GM12865 (cell line): ENCODE data around the gene TNS3.

Source experiments
- DNase-seq: peaks from one replicate; pipeline ENCODE4 v3.0.0; 2010; ENCODE audit warnings: low read depth
- H3K4me3 ChIP-seq: 2 replicates; pipeline ENCODE4 v1.5.1; 2011; ENCODE audit warnings: mild to moderate bottlenecking, low read depth, low read length, control low read depth
- TF ChIP-seq, protein P1 (sequence below): IDR thresholded peaks from 2 replicates; pipeline ENCODE4 v1.5.1; 2011; ENCODE audit warnings: low read length, control low read depth, low read depth, inconsistent platforms; ENCODE audit not compliant: insufficient read depth; ENCODE audit errors: missing control alignments

TNS3 gene

DNA sequence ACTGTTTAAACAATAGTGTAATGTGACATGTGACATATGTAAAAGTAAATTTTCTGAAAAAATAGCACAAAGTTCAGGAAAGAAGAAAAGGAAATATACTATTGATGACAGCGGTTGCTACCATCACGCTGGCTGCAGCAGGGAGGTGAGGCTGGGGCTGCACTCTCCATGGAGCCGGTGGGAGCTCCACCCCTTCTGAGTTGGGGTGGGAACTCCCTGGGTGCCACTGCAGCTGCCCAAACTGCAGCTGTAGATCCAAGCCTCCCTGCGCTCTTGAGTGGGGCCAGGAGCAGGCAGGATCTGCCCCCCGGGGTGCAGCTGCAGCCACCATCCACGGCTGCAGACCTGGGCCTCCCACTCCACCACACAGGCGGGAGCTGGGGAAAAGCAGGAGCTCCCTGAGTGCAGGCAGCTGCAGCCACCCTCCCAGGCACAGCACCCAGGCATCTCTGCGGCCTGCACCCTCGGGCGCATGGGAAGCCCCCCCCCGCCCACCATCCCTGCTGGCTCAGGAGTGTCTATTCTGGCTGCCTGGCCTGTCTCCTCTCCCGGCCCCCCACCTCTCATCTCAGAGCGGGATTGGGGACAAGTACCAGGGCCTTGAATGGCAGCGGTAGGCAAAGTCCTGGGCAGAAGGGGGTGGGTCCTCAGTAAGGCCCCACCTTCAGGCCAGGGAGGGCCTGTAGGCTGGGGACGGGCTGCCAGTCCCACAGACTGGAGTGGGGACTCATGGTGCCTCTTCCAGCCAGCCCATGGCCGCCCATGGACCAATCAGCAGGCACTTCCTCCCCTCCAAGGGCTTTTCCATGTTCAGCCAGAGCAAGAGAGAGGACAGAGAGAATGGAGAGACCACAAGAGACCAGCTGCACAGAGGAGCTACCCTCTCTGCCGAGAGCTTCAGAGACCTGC lies 50.1 kb downstream of the TNS3 start:
- no peak overlapping the region for H3K4me3 ChIP-seq
- TF ChIP-seq, protein P1, sequence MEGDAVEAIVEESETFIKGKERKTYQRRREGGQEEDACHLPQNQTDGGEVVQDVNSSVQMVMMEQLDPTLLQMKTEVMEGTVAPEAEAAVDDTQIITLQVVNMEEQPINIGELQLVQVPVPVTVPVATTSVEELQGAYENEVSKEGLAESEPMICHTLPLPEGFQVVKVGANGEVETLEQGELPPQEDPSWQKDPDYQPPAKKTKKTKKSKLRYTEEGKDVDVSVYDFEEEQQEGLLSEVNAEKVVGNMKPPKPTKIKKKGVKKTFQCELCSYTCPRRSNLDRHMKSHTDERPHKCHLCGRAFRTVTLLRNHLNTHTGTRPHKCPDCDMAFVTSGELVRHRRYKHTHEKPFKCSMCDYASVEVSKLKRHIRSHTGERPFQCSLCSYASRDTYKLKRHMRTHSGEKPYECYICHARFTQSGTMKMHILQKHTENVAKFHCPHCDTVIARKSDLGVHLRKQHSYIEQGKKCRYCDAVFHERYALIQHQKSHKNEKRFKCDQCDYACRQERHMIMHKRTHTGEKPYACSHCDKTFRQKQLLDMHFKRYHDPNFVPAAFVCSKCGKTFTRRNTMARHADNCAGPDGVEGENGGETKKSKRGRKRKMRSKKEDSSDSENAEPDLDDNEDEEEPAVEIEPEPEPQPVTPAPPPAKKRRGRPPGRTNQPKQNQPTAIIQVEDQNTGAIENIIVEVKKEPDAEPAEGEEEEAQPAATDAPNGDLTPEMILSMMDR: no peak
- no peak for DNase-seq

DNA sequence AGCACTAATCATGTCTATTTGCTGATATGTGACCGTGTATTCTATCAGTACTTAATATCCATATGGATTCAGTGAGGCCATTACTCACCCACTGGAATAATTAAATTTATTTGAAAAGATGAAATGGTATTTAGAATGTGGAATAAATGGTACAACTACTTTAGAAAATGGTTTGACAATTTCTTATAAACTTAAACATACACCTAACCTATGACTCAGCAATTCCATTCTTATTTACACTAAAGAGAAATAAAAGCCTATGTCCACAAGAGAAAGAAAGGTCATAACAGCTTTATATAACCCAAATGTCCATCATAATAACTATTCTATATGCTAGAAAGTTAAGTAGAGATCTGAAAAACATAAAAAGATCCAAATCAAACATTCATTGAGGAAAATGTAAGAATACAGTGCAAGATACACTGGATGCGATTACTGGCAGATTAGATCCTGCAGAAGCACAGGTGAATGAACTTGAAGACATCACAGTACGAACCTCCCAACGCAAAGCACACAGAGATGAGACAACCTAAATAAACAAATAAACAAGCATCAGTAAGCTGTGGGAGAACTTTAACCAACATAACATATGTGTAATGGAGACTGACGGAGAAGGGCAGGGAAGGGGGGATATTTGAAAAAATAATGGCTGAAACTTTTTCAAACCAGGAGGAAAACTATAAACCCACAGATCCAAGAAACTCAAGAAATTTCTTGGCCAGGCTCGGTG lies 51.9 kb downstream of the TNS3 start:
- no peak overlapping the region for H3K4me3 ChIP-seq
- no peak for DNase-seq
- TF ChIP-seq, protein P1: no peak

DNA sequence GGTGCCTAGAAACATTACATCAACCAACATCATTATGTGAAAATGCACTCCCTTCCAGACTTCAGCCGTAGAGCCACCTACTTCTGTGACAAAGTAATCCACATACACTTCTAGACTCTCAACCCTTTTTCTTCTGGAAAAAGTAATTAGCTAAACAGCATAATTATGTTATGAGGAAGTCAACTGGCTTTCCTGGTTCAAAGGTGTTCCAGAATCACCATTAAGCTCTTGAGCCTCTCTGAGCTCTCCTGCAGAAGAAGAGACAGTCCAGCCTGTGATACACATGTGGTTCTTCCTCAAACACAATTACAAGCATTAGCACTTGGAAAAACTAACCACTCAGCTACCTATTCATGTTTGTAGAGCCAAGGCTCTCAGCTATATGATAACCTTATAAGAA lies 52.5 kb downstream of the TNS3 start:
- TF ChIP-seq, protein P1: no peak
- H3K4me3 ChIP-seq: no peak overlapping the region

DNA sequence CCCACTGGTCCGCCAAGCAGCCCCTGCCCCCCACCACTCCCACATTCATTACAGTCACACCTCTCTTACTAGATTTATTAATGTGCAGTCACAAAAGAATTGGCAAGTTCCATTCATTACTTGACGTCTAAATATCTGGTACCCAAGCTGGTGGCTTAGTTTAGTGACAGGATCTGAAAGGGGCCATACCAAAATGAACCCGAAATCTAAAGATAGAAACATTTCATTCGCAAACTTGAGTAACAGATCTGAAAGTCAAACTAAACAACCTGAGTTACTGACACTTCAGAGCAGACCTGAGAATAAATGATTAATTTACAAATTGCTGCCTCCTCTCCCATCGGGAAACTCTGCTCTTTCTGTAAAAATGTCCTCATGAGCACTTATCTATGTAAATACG lies 53.4 kb downstream of the TNS3 start:
- H3K4me3 ChIP-seq: no peak overlapping the region

More for the DNA sequence above, 52.5 kb downstream of the TNS3 start:
- DNase-seq: no peak

DNA sequence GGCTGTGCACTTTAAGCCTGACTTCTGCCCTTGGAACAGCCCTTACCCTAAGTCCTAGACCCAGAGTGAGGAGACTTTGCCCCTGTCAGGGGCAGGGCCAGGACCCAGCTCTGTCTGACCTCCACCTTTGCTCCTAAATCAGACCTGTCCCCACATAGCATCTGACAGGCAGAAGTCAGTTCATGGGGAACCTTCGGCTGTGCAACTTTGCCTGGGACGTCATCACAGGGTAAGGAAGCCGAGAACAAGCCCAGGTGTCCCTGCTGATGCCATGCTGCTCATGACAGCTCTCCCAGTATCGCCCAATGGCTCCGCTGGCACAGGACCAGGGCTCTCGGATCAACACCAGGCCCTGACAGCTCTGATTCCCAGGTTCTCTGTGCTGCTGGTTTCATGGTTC lies 55.4 kb downstream of the TNS3 start:
- TF ChIP-seq, protein P1: no peak
- H3K4me3 ChIP-seq: no peak overlapping the region
- no peak for DNase-seq

More for the DNA sequence above, 53.4 kb downstream of the TNS3 start:
- peak; percentile 26 for DNase-seq
- TF ChIP-seq, protein P1: no peak

DNA sequence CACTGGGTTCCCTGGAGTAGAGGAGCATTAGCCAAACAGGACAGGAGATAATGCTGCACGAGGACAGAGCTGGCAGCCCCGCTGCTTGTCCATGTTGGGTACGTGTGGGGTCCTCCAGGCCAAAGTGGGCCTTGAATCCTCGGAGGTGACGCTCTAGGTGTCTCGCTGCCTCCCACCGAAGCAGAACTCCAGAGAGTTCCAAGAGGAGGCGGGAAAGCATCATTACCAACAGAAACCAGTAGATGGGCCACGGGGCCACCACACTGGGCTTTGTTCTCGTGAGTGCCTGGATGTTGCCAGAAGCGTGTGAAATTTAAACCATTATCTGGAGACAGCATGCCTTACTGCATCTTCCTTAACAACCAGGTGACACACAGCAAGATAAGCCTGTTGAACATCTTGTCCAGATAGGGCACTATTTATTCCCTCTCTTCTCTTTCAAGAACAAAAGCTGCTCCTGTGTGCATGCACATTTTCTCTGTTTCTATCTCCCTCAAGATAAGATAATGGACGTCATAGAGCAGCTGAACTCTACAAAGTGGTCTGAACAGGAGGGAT lies 56.8 kb downstream of the TNS3 start:
- no peak overlapping the region for H3K4me3 ChIP-seq
- TF ChIP-seq, protein P1: no peak
- no peak for DNase-seq
